A172 (cell line): Measurements from ENCODE around the gene ATP11B. TPM values are rescaled to one million over a fixed set of nuclear protein-coding genes. Genes with fewer than 3 reads are reported as not detected.
A peak's percentile ranks its signal among the peaks of the same experiment; 100 is the strongest.

ENCODE experiments used
- DNase-seq: peaks from one replicate; pipeline ENCODE4 v3.0.0-alpha.2; 2015; ENCODE audit warnings: low spot score
- total RNA-seq: library from RNA; depleted of rRNA; stranded (reverse); fragments of >200 nt; shearing (Covaris generic); gene quantifications from 2 replicates; pipeline ENCODE4 v1.2.3, GENCODE V29; 2014

The ATP11B gene
- total RNA-seq, 1 experiment from 2014 or later: 55.5 TPM

DNA sequence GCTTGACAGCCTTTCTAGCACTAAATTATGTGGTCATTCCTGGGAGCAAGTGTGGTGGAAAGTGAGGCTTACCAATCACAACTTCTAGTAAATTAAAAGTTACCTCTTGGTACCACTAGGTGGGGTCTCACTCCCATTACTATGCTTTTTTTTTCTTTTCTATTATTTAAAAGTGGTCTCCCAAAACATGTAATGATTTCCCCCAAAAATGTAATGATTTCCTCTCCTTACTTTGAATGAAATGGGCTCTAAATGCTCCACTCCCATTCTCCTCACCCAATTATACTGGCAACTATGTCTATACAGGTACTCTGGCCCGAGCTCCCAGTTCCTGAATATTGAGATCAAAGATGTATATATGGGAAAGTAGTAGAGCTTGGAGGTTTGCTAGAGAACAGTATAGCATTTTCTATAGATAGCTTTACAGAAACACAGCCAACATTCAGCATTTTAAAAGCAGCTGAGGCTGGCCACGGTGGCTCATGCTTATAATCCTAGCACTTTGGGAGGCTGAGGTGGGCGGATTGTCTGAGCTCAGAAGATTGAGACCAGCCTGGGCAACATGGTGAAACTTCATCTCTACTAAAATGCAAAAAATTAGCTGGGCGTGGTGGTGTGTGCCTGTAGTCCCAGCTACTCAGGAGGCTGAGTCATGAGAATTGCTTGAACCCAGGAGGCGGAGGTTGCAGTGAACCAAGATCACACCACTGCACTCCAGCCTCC lies 116.2 kb downstream of the ATP11B start:
- DNase-seq: peak; percentile 30

DNA sequence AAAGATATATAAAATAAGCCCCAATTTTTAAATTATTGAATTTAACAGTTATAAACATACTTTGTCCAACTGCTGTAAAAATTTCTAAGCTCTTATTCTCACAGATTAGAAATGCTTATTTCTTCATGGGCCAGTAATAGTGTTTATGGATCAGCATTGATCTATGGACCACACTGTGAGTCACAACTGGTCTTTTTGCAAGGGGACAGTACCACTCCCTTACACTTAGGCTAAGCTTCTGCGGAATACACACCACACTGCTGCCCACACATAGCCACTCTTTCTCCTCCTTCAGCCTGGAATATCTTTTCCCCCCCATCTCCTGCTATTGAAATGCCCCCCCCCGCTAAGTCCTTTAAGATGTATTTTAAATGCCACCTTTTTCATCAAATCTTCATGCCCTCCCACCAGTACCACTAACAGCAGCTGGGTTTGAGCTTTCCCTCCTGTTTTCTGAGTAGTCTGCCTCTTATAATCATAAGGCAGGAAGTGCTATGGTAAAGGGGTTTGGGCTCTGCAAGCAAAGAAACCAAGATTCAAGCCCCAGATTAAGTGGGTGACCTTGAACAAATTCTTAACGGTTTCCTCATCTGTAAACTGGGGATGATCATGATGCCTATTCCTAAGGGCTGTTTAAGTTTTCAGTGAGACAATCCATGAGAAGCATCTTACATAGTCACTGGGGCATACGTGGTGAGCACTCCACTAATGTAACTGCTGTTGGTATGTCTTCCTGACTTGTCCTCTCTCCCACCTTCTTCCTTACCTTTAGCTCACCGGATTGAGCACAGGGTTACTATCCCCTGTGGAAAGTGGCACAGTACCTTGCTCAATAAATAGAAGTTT lies 117.9 kb downstream of the ATP11B start:
- no peak for DNase-seq

DNA sequence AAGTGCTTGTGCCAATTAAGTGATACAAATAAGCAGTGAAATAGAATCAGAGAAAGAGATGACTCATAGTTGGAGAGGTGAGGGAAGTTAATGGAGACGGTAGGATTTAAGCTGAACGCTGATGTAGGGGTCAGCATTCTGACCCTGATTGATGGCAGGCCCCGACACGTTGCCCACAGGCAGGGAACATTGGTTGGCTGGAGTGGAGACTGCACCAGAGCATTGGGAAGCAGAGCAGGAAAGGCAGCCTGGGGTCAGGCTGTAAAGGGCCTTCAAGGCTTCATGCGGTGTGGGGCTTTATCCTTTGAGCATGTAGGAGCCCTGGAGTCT lies 118.4 kb downstream of the ATP11B start:
- no peak for DNase-seq

DNA sequence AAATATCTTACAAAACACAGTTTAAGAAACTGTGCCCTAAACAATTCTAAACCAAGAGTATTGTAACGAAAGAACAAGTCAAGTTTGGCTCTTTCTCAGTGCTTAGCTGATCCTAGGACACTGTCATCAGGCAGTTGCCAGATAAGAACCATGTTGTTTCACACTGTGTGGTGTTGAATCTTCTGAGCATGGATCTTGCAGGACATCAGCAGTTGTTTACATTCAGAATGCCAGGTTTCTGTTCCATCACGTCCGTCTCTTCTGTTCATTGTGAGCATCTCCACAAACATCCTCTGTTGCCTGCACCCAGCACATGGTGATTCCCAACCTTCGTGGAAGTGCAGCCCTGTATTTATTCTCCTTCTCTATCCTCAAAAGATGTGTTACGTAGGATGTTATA lies 119.2 kb downstream of the ATP11B start:
- no peak for DNase-seq

DNA sequence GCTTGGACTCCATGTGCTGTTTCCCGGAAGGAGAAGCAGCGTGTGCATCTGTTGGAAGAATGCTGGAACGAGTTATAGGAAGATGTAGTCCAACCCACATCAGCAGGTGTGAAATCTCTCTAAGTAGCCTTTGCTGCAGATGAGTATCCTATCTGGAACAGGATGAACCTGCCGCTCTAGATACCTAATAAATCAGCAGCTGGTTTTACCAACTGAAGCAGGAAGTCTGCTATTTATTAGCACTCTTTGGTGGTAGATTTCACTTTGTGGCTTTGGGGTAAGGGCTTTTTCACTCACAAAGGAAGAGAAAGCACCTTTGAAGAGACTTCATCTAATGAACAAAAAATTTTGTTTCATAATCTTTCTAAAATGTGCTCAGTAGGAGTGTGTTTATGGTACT lies 120.6 kb downstream of the ATP11B start:
- DNase-seq: no peak

DNA sequence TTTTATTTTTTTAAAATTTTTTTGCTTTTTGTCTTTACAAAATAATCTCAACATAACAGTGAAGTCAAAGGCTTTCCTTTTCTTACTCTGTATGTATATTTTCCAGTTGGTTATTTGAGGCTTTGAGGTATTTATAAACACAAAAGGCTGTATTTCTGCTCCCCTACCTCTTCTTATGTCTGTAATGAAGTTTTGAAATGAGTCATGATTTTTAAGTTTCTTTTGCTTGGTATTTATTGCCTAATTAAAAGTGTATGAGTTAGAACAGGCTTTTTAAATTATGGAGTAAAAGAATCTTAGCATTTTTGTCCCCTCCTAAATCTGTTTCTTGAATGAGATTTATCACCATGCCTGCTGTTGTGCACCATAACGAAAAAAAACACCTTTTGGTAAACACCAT lies 121.0 kb downstream of the ATP11B start:
- no peak for DNase-seq

DNA sequence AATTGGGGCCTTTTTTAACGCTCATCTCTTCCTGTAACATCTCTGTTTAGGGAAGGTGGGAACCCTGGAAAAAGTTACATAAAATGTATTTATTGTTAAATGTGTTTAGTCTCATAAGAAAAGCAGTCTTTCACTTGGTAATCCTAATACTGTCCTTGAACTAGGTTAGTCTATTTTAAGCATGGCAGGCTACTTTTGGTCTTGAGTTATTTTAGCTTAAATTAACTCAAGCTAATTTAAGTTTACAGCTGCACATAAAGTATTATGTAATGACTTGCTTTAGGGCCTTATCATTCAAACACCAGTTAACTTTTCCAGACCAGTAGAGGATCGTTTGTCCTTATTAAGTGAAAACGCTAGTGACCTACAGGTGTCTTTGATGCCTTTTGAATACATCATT lies 123.8 kb downstream of the ATP11B start:
- no peak for DNase-seq

DNA sequence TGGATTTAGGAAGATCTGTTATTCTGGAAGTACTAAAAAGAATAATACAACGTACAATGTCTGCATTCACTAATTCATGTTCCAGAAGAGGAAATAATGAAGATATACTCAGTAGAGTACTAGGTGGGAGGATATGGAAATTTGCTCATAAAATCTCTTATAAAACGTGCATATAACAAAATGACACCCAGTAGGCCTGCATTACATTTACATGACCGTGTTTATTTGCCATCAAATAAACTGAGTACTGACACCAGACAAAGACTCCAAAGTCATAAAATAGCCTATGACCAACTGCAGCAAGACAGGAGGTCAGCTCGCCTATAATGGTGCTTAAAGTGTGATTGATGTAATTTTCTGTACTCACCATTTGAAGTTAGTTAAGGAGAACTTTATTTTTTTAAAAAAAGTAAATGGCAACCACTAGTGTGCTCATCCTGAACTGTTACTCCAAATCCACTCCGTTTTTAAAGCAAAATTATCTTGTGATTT lies 126.6 kb downstream of the ATP11B start:
- DNase-seq: no peak

DNA sequence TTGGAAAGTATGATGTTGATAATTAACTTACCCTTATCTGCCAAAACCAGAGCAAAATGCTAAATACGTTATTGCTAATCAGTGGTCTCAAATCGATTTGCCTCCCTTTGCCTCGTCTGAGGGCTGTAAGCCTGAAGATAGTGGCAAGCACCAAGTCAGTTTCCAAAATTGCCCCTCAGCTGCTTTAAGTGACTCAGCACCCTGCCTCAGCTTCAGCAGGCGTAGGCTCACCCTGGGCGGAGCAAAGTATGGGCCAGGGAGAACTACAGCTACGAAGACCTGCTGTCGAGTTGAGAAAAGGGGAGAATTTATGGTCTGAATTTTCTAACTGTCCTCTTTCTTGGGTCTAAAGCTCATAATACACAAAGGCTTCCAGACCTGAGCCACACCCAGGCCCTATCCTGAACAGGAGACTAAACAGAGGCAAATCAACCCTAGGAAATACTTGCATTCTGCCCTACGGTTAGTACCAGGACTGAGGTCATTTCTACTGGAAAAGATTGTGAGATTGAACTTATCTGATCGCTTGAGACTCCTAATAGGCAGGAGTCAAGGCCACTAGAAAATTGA lies 127.3 kb downstream of the ATP11B start:
- DNase-seq: peak; percentile 30

DNA sequence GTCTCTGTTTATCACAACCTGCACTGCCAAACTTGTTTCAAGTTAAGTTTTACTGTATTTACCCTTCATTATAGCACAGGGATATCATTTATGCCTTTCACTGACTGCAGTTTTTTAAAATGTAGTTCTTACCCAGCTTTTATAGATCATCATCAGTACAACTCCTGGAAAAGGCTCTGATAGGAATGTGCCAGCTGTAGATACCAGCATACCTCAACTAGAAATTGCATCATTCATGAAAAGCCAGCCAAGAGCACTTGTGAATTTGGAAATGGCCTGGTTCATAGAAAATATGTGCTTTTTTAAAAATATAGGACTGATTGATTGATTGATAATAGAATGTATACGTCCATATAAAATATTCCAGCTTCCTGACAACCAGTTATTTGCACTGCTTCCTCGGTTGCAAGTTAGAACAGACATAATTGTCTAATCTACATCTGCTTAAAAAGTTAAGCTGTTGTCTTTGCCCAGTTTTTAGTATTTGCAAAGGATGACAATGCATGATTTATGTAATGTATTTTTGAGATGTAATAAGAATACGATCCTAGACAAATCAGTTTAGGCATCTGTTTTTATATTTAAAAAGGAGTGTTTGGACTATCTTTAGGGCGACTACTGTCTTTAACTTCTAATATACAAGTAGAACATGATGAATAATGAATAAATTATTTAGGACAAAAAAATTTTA lies 128.5 kb downstream of the ATP11B start:
- no peak for DNase-seq

DNA sequence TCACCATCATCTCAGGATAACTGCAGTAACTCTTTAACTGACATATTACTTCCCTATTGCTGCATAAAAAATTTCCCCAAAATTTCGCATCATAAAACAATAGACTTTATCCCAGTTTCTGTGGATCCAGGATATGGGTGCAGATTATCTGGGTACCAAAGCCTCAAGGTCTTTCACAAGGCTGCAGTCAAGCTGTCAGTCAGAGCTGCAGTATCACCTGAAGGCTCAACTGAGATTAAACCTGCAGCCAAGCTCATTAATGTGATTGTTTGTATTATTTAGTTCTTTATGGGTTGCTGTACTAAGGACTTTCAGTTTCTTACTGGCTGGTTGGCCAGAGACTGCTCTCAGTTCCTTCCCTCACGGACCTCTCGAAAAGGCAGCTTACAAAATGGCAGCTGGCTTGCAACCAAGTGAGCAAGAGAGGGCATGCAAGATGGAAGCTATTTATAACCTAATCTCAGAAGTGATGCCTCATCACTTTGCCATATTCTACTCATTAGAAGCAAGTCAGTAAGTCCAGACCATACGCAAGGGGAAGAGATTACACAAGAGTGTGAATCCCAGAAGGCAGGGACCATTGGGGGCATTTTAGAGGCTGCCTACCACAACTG lies 132.1 kb downstream of the ATP11B start:
- no peak for DNase-seq

DNA sequence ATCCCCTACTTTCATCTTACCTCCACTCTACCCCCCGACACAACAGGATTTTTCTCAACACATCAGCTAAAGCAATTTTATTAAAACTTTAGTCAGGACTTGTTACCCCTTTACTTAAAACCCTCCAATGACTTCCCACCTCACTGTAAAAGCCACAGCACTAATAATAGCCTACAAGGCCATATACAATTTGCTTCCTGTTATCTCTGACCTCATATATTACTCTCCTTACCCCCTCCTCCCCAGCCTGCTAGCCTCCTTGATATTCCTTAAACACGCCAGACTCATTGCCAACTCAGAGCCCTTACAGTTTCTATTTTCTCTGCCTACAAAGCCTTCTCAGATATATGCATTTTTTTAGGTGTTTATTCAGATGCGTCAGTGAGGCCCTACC lies 132.6 kb downstream of the ATP11B start:
- no peak for DNase-seq

DNA sequence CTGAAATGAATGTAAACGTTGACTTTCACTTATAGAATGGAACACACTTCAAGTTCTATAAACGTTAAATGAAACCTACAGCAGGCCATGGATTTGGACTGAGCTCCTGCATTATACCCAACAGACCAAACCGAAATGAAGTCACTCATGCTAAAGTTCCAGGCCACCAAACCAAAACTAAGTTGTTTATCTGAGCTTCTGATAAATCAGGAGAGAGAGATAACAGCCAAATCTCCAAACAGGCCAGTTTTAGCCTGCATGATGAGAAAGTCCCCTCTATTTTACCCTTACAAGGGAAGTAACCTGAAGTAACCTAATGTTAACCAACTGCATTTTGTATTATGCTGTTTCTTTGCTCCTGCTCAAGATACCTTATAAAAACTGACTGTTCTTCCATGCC lies 142.5 kb downstream of the ATP11B start:
- no peak for DNase-seq

DNA sequence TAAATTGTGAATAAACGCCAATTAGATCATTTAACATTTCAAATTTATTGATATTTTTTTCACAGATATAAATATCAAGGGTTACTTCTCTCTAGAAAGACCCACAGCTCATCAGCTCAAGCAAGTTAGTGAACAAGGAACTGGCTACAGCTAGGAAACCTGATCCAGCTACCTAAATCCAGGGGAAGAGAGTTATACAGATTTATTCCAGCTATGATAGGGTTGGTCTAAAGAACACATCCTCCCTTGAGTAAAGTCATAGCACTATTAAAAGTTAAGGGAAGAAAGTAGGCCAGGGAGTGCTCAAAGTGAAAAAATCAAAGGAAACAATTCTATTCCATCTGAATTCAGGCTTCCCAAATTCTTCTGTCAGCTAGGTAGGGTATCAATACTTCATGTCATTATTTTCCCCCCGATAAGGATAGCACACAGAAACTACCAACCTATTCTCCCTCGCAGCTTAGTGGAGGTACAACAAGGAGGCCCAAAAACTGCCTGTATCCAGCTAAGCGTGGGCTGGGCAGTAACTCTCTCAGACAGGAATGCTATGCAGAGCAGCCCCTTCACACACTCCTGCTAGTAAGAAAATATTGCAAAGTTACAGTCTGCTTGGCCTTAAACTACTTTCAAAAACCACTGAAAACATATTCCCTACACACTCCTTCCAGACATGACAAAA lies 143.1 kb downstream of the ATP11B start:
- no peak for DNase-seq

DNA sequence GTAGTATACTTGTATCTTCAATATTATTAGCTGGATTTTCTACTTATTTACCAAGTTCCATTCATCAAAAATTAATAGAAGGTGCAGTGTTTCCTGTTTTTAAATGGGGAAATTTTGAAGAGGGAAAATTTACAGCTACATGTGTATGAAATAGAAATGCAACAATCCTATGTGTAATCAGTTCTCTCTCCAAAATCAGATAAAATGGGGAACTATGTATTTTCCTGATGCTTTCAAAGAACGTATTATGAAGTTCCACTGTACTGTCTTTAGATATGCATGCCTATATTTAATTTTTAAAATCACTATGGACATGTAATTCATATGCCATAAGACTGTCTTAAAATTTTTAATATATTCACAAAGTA lies 143.6 kb downstream of the ATP11B start:
- DNase-seq: no peak

DNA sequence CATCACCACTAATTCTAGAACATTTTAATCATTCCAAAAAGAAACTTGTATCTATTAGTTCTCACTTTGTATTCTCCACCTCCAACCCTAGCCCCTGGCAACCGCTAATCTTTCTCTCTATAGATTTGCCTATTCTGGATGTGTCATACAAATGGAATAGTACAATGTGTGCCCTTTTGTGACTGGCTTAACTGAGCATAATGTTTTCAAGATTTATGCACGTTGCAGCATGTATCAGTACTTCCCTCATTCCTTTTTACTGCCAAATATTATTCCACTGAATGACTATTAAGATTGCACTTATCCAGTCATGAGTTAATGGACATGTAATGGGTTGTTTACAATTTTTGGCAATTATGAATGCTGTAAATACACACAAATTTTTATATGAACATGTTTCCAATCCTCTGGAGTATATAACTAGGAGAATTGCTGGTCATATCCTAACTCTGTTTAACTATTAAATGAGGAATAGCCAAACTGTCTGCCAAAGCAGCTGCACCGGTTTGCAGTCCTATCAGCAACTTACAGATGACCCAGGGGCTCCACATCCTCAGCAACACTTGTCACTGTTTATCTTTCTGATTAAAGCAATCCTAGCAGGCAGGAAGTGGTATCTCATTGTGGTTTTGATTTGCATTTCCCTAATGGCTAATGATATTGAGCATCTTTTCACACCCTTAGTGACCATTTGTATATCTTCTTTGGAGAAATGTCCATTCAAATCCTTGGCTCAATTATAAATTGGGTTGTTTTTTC lies 144.2 kb downstream of the ATP11B start:
- peak; percentile 10 for DNase-seq

DNA sequence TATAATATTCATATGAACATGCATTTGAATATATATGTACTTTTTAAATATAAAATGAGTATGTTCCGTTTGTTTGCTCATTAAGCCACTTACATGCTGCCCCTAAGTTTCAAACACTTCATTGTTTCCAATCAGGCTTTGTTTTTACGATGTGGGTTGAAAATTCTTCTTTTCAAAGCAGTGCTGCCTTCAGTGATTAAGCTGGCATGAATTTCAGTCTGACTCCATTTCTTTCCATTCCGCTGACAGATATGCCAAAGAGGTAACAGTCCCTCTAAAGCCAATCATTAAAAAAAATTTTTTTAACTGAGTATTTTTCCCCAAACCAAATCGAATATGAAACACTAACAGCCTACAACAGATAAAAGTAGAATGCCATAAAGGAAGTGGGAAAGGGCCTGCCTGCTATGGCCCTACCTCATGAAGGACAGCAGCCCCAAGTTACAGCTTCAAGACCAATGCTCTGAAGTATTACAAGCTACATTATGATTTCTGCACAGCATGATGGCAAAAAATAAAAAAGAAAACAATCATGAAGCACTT lies 147.0 kb downstream of the ATP11B start:
- DNase-seq: no peak

DNA sequence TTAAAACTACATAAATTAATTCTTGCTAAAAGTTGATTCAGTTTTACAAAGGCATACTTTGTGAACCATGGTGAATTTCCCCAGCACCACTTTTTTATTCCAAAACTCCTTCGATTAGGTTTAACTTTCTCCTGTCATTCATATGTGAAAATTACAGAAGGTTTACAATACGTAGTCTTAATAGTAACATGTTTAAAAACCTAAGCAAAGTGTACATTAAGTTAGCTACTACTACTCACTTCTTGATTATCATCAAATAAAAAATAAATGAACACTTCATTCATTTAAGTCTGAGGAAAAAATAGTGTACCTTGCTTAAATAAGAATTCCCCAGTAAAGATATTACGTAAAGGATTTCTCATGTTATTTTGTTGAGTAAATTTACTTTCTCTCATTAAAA lies 148.4 kb downstream of the ATP11B start:
- no peak for DNase-seq

DNA sequence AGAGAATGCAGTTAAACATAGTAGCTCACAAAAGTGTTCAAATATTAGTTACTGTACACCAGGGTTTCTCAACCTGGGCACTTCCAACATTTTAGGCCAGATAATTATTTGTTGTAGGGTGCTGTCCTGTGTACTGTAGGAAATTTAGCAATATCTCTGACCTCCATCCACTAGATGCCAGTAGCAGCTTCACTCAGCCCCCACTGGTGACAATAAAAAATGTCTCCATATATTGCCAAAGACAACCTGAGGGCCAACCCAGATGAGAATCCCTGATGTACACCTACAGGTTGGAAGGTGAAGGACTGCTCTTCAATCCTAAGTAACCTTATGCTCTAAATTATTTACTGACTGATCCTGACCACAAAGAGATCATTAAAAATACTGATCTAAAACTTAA lies 154.6 kb downstream of the ATP11B start:
- peak; percentile 16 for DNase-seq

DNA sequence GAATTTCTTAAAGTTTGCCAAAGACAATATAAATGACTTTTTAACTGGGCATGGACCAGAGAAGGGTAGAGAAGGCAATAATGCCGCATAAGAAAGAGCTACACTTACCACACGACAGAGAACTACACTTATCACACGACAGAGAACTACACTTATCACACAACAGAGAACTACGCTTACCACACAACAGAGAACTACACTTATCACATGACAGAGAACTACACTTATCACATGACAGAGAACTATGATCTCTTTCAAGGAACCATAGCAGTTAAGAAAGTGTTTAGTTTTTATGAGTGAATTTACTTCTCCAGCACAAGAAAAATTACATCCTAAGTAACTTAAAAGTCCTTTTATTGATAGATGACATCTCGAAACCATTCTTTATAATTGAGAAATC lies 155.0 kb downstream of the ATP11B start:
- DNase-seq: no peak
